K562 (cell line): ENCODE results near the gene GPR183. TPM values are rescaled to one million over a fixed set of nuclear protein-coding genes. Genes with fewer than 3 reads are reported as not detected.

Source experiments
- ATAC-seq: fragments of 200-7000 bp; cut with Tn5 transposase; 3 replicates; pipeline ENCODE4 v1.9.1; 2020; ENCODE audit warnings: moderate library complexity
- BruUV-seq: library from RNA; stranded (reverse); fragments of 400-500 nt; replicated peaks from 2 replicates; lab custom pipeline; 2021; lab: Mats Ljungman, UMichigan
- CTCF ChIA-PET: fragments of 300-600 bp; formaldehyde crosslinking; extraction: SDS; loops from one replicate; lab custom pipeline; 2021; ENCODE audit warnings: low intra/inter-chr PET ratio; lab: Yijun Ruan, JAX
- POLR2A ChIA-PET: fragments of 300-600, 350-650 bp; sonication (Branson Sonifier 250); formaldehyde crosslinking; extraction: SDS; loops from one replicate; lab custom pipeline; 2021; ENCODE audit warnings: antibody characterized with exemption, inconsistent platforms; lab: Yijun Ruan, JAX
- DNase-seq, 4 experiments: peaks; one replicate each; pipeline versions ENCODE4 v3.0.0 to v3.0.0-alpha.2; 2011 to 2018; ENCODE audit warnings: low spot score in 3 of 4, mixed read lengths in 3 of 4; ENCODE audit errors: extremely low read depth in 1 of 4
- FAIRE-seq: peaks from 2 replicates; lab custom pipeline; 2011; peaks lifted over from hg19 to GRCh38; lab: Jason Lieb, UNC
- H2AFZ ChIP-seq: 2 replicates; pipeline ENCODE4 v1.6.0; 2011; ENCODE audit warnings: low read depth, low read length, control low read depth, inconsistent platforms
- H3K27ac ChIP-seq: fragments of 200-600 bp; 3 replicates; pipeline ENCODE4 v1.8.0; 2011; ENCODE audit warnings: low read depth, mild to moderate bottlenecking, control low read depth, inconsistent platforms, low read length, moderate library complexity, mixed read lengths; ENCODE audit errors: extremely low read depth
- H3K27me3 ChIP-seq, 2 experiments: fragments of 300-600 bp in 1 of 2; 2 replicates in 1 of 2; 3 replicates in 1 of 2; pipeline versions ENCODE4 v1.6.0 to v1.8.0; 2011; ENCODE audit warnings: inconsistent platforms in 2 of 2, low read length in 2 of 2, mild to moderate bottlenecking in 1 of 2, mixed read lengths in 1 of 2, moderate library complexity in 1 of 2; ENCODE audit not compliant: control insufficient read depth in 2 of 2, insufficient read depth in 2 of 2
- H3K36me3 ChIP-seq: fragments of 300-600 bp; 3 replicates; pipeline ENCODE4 v1.8.0; 2011; ENCODE audit warnings: mild to moderate bottlenecking, low read length, inconsistent platforms; ENCODE audit not compliant: control insufficient read depth, insufficient read depth
- H3K4me1 ChIP-seq, 2 experiments: fragments of 200-600 bp in 1 of 2; replicated peaks in 1 of 2; 2 replicates in 1 of 2; 3 replicates in 1 of 2; pipeline versions ENCODE4 v1.5.1 to v1.8.0; 2011; ENCODE audit warnings: inconsistent platforms in 2 of 2, low read length in 2 of 2, mild to moderate bottlenecking in 1 of 2, mixed read lengths in 1 of 2, moderate library complexity in 1 of 2; ENCODE audit not compliant: control insufficient read depth in 2 of 2, insufficient read depth in 2 of 2
- H3K4me2 ChIP-seq: 2 replicates; pipeline ENCODE4 v1.6.1; 2011; ENCODE audit warnings: low read length, control low read depth, inconsistent platforms, mixed read lengths; ENCODE audit not compliant: insufficient read depth
- H3K4me3 ChIP-seq: fragments of 200-600 bp; sonication (generic), shearing (Covaris generic); 2 replicates; pipeline ENCODE4 v1.5.1; 2016; ENCODE audit warnings: control low read depth, inconsistent platforms
- H3K79me2 ChIP-seq: fragments of 200-600 bp; 3 replicates; pipeline ENCODE4 v1.8.0; 2011; ENCODE audit warnings: low read length, inconsistent platforms; ENCODE audit not compliant: control insufficient read depth, insufficient read depth
- H3K9ac ChIP-seq, 2 experiments: 2 replicates each; pipeline versions ENCODE4 v1.6.0 to v1.6.1; 2011; ENCODE audit warnings: low read depth in 2 of 2, low read length in 2 of 2, control low read depth in 1 of 2, inconsistent platforms in 1 of 2, mild to moderate bottlenecking in 1 of 2, mixed read lengths in 1 of 2; ENCODE audit not compliant: insufficient read depth in 1 of 2
- H3K9me1 ChIP-seq: one replicate; pipeline ENCODE4 v1.6.0; 2011; ENCODE audit warnings: inconsistent platforms, mild to moderate bottlenecking, low read length, moderate library complexity; ENCODE audit not compliant: control insufficient read depth, insufficient read depth
- H3K9me3 ChIP-seq: replicated peaks from 2 replicates; pipeline ENCODE4 v1.5.1; 2011; ENCODE audit warnings: low read depth, low read length, inconsistent platforms; ENCODE audit not compliant: control insufficient read depth, insufficient read depth
- H4K20me1 ChIP-seq: replicated peaks from 2 replicates; pipeline ENCODE4 v1.6.1; 2011; ENCODE audit warnings: low read length, inconsistent platforms, mixed read lengths; ENCODE audit not compliant: control insufficient read depth, insufficient read depth
- CEBPG ChIP-seq, 3 experiments: fragments of 200-800 bp in 1 of 3; sonication (Bioruptor generic) in 1 of 3; sonication (generic) in 1 of 3; formaldehyde crosslinking in 1 of 3; IDR thresholded peaks in 2 of 3; conservative IDR thresholded peaks in 1 of 3; 2 replicates each; pipeline versions ENCODE4 v1.6.1 to v1.8.0; 2016 to 2022; ENCODE audit warnings: missing compliant biosample characterization in 2 of 3, missing genetic modification characterization in 2 of 3, mild to moderate bottlenecking in 1 of 3, missing genetic modification reagents in 1 of 3
- DPF2 ChIP-seq: fragments of 450-650 bp; IDR thresholded peaks from 2 replicates; pipeline ENCODE4 v1.6.1; 2016
- E2F5 ChIP-seq: sonication (generic); formaldehyde crosslinking; IDR thresholded peaks from 2 replicates; pipeline ENCODE4 v1.8.0; 2022; ENCODE audit warnings: mild to moderate bottlenecking, missing genetic modification reagents
- FIP1L1 ChIP-seq: fragments of 200-400 bp; formaldehyde crosslinking; IDR thresholded peaks from 2 replicates; pipeline ENCODE4 v1.6.1; 2018; ENCODE audit warnings: mild to moderate bottlenecking, low read depth, low read length; ENCODE audit not compliant: poor library complexity, severe bottlenecking
- HNRNPK ChIP-seq: fragments of 200-400 bp; formaldehyde crosslinking; IDR thresholded peaks from one replicate; pipeline ENCODE4 v1.6.1; 2018; ENCODE audit warnings: mild to moderate bottlenecking, low read depth, low read length; ENCODE audit not compliant: poor library complexity, severe bottlenecking
- IRF1 ChIP-seq: sonication (generic); formaldehyde crosslinking; IDR thresholded peaks from 2 replicates; pipeline ENCODE4 v1.8.0; 2022; ENCODE audit warnings: missing genetic modification reagents, mild to moderate bottlenecking, borderline replicate concordance
- RBM14 ChIP-seq: fragments of 200-400 bp; formaldehyde crosslinking; IDR thresholded peaks from 2 replicates; pipeline ENCODE4 v1.6.1; 2018; ENCODE audit warnings: low read depth, mild to moderate bottlenecking, low read length, moderate library complexity, borderline replicate concordance; ENCODE audit not compliant: insufficient read depth
- SRSF1 ChIP-seq: fragments of 200-400 bp; formaldehyde crosslinking; IDR thresholded peaks from 2 replicates; pipeline ENCODE4 v1.6.1; 2017; ENCODE audit warnings: mild to moderate bottlenecking, low read depth, low read length, moderate library complexity
- TEAD1 ChIP-seq, 2 experiments: fragments of 450-650 bp in 1 of 2; sonication (generic) in 1 of 2; formaldehyde crosslinking; IDR thresholded peaks; 2 replicates each; pipeline versions ENCODE4 v1.4.0 to v1.8.0; 2020 to 2022; ENCODE audit warnings: mild to moderate bottlenecking in 2 of 2, missing genetic modification reagents in 1 of 2
- ZBTB9 ChIP-seq: fragments of 450-650 bp; formaldehyde crosslinking; IDR thresholded peaks from 2 replicates; pipeline ENCODE4 v1.4.0; 2020; ENCODE audit warnings: mild to moderate bottlenecking, moderate library complexity
- ZNF280B ChIP-seq: fragments of 250-450 bp; sonication (Bioruptor Pico); IDR thresholded peaks from 2 replicates; pipeline ENCODE4 v1.5.1; 2021; ENCODE audit warnings: mild to moderate bottlenecking
- ZNF408 ChIP-seq: fragments of 250-450 bp; sonication (Bioruptor Pico); IDR thresholded peaks from 2 replicates; pipeline ENCODE4 v1.4.0; 2020; ENCODE audit warnings: low read depth, mild to moderate bottlenecking, moderate library complexity
- WGBS: fragments of 100-300 bp; shearing (Covaris generic); methylation state at CpG from one replicate; pipeline ENCODE4 v1.1.6; 2016; ENCODE audit warnings: low coverage, mixed read lengths; ENCODE audit not compliant: insufficient coverage; ENCODE audit errors: missing lambda C conversion rate; 5-methylcytosine and 5-hydroxymethylcytosine counted together
- in situ Hi-C: fragments of 300-500 bp; cut with MboI; formaldehyde crosslinking; loops from 4 replicates; pipeline ENCODE4 v1.15.0; 2018; ENCODE audit warnings: inconsistent platforms, mixed read lengths
- intact Hi-C: fragments of 100-400 bp; cut with micrococcal nuclease; formaldehyde crosslinking; loops from 2 replicates; pipeline ENCODE4 v1.14.2; 2022
- polyA plus RNA-seq, 8 experiments: library from polyadenylated mRNA; depleted of rRNA in 4 of 8; stranded (reverse) in 5 of 8; unstranded in 3 of 8; fragments of >200 nt; fragmentation: Nextera tagmentation in 2 of 8; fragmentation: Illumina TruSeq in 1 of 8; extraction: Ambion mirVana in 2 of 8; extraction: Trizol in 1 of 8; gene quantifications; 2 replicates each; pipeline versions ENCODE4 v1.2.1 to v1.2.3, GENCODE V29; 2011 to 2014; ENCODE audit warnings: inconsistent platforms in 1 of 8, missing spikeins in 1 of 8
- total RNA-seq, 7 experiments: library from RNA; depleted of rRNA in 6 of 7; stranded (reverse); fragments of >200 nt in 6 of 7; fragmentation: Illumina TruSeq in 2 of 7; extraction: Trizol in 2 of 7; gene quantifications; 2 replicates each; pipeline versions ENCODE4 v1.2.1 to v1.2.3, GENCODE V29; 2011 to 2021; ENCODE audit warnings: low replicate concordance in 1 of 7
- TF ChIP-seq, protein P1 (sequence below): fragments of 200-400 bp; formaldehyde crosslinking; IDR thresholded peaks from 2 replicates; pipeline ENCODE4 v1.6.1; 2017; ENCODE audit warnings: mild to moderate bottlenecking, low read depth, low read length, moderate library complexity

Gene GPR183
- total and polyA plus RNA-seq, 9 of the 15 experiments (the other 6 are each of a cell fraction or from before 2014, with no cell fraction given) = 1.3 to 10.2 (median 3.7) TPM

DNA sequence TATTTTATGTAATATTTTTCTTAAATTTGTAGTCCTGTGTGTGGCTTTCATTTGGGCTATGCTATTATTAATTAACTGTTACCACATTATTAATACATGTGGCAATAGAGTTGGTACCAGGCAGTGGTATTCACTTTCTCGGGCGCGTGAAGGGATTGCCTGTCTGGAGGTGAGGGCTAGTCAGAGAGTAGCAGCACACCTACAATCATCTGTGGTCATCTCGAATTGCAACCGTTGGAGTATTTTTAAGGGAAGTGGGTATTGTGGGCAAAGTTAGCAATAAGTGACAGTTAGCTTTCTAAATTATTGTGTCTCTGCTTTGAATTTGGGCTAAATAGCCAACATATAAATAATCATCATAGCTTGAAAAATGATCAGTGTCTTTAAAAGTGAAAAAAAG, 29.0 kb downstream of the GPR183 start:
- H3K4me2 ChIP-seq = no peak overlapping the region
- no peak for TF ChIP-seq HNRNPK
- TF ChIP-seq ZBTB9 (CRISPR knock-in tag) = no peak
- TF ChIP-seq DPF2 = no peak
- TF ChIP-seq ZNF408 (CRISPR knock-in tag) = no peak
- TF ChIP-seq SRSF1 = no peak
- TF ChIP-seq CEBPG (CRISPR knock-in tag; IDR thresholded peaks at IDR 0.05) = no peak
- TF ChIP-seq CEBPG (tag; conservative IDR thresholded peaks at IDR 0.05 in 1 of 2, IDR thresholded peaks at IDR 0.05 in 1 of 2) = no peak
- no peak for TF ChIP-seq ZNF280B (CRISPR knock-in tag)
- no peak for TF ChIP-seq E2F5
- no peak for TF ChIP-seq TEAD1 (CRISPR knock-in tag; IDR thresholded peaks at IDR 0.05)
- no peak for TF ChIP-seq RBM14
- TF ChIP-seq IRF1 = no peak
- TF ChIP-seq, protein P1, sequence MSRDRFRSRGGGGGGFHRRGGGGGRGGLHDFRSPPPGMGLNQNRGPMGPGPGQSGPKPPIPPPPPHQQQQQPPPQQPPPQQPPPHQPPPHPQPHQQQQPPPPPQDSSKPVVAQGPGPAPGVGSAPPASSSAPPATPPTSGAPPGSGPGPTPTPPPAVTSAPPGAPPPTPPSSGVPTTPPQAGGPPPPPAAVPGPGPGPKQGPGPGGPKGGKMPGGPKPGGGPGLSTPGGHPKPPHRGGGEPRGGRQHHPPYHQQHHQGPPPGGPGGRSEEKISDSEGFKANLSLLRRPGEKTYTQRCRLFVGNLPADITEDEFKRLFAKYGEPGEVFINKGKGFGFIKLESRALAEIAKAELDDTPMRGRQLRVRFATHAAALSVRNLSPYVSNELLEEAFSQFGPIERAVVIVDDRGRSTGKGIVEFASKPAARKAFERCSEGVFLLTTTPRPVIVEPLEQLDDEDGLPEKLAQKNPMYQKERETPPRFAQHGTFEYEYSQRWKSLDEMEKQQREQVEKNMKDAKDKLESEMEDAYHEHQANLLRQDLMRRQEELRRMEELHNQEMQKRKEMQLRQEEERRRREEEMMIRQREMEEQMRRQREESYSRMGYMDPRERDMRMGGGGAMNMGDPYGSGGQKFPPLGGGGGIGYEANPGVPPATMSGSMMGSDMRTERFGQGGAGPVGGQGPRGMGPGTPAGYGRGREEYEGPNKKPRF = no peak
- TF ChIP-seq FIP1L1 = no peak
- no peak overlapping the region for H3K9ac ChIP-seq
- H3K4me3 ChIP-seq = no peak overlapping the region
- ChIA-PET CTCF (no interaction called here), POLR2A (no interaction called here)
- peaks cover 26% of the 10 kb centered on the region; the same call in 2 of the 3 replicates for H3K36me3 ChIP-seq
- H3K4me1 ChIP-seq = no peaks in the 10 kb centered on the region; a peak in 1 of 5 replicates
- in situ Hi-C loops = no loop called here
- H3K27ac ChIP-seq = no peak overlapping the region
- DNase-seq (no peak), FAIRE-seq (no peak), ATAC-seq (no peak)
- no peaks in the 10 kb centered on the region for H3K9me1 ChIP-seq
- 94% methylated on average over 5 of the region's 5 CpGs for WGBS
- intact Hi-C loops = no loop called here
- peaks cover 3% of the 10 kb centered on the region for H3K79me2 ChIP-seq
- no TSS peak for BruUV-seq
- no peaks in the 10 kb centered on the region for H3K9me3 ChIP-seq
- no peak overlapping the region for H2AFZ ChIP-seq
- no peaks in the 10 kb centered on the region for H3K27me3 ChIP-seq
- no peaks in the 10 kb centered on the region for H4K20me1 ChIP-seq
